GM06990 (cell line): ENCODE results near the gene SMIM30.

Experiments
- DNase-seq: peaks from one replicate; pipeline ENCODE4 v3.0.0-alpha.2; 2011; ENCODE audit not compliant: insufficient read length; ENCODE audit errors: extremely low read depth
- H3K27me3 ChIP-seq: replicated peaks from 2 replicates; pipeline ENCODE4 v1.6.0; 2011; ENCODE audit warnings: low read length; ENCODE audit not compliant: control insufficient read depth, insufficient read depth
- H3K36me3 ChIP-seq: 2 replicates; pipeline ENCODE4 v1.5.1; 2011; ENCODE audit warnings: low read length; ENCODE audit not compliant: control insufficient read depth, insufficient read depth
- H3K4me3 ChIP-seq: replicated peaks from 2 replicates; pipeline ENCODE4 v1.5.1; 2011; ENCODE audit warnings: low read depth, mild to moderate bottlenecking, control low read depth, low read length
- TF ChIP-seq, protein P1 (sequence below): IDR thresholded peaks from 2 replicates; pipeline ENCODE4 v1.5.1; 2011; ENCODE audit warnings: low read length, control low read depth, mild to moderate bottlenecking, inconsistent platforms; ENCODE audit not compliant: insufficient read depth, poor library complexity, severe bottlenecking

SMIM30 gene

DNA sequence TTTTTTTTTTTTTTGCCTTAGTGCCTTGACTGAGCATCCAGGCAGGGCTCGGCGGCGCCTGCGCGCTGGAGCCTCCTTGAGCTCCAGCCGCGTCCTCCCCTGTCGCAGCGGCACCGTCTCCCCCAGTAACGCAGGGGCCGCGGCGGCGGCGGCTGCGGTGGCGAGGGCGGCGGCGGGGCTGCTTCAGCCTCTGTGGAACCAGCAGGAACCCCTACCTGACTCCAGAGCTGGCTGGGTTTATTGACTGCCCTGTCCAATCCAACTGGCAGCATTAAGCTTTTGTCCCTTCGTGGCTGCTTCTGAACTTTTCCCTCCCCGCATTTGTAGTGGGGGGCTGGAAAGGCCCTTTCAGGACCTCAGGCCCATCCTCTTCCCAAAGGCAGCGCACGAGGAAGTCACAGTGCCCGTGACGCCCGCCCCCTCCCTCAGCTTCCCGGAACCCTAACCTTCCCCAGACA lies 31.9 kb downstream of the SMIM30 start, which contains the start of gene GPR85:
TSS of gene GPR85 (minus strand) at position 397 of the 458 bp plus-strand sequence. CDS start 2,106 bp downstream, outside the sequence.
- DNase-seq: peak; percentile 68
- no peaks in the 10 kb centered on the region for H3K36me3 ChIP-seq
- peak within 1 kb of the TSS; percentile 5; the same call in 1 of the 2 replicates for H3K4me3 ChIP-seq
- H3K27me3 ChIP-seq: peaks cover 3% of the 10 kb centered on the region
- TF ChIP-seq, protein P1, sequence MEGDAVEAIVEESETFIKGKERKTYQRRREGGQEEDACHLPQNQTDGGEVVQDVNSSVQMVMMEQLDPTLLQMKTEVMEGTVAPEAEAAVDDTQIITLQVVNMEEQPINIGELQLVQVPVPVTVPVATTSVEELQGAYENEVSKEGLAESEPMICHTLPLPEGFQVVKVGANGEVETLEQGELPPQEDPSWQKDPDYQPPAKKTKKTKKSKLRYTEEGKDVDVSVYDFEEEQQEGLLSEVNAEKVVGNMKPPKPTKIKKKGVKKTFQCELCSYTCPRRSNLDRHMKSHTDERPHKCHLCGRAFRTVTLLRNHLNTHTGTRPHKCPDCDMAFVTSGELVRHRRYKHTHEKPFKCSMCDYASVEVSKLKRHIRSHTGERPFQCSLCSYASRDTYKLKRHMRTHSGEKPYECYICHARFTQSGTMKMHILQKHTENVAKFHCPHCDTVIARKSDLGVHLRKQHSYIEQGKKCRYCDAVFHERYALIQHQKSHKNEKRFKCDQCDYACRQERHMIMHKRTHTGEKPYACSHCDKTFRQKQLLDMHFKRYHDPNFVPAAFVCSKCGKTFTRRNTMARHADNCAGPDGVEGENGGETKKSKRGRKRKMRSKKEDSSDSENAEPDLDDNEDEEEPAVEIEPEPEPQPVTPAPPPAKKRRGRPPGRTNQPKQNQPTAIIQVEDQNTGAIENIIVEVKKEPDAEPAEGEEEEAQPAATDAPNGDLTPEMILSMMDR: no peak

DNA sequence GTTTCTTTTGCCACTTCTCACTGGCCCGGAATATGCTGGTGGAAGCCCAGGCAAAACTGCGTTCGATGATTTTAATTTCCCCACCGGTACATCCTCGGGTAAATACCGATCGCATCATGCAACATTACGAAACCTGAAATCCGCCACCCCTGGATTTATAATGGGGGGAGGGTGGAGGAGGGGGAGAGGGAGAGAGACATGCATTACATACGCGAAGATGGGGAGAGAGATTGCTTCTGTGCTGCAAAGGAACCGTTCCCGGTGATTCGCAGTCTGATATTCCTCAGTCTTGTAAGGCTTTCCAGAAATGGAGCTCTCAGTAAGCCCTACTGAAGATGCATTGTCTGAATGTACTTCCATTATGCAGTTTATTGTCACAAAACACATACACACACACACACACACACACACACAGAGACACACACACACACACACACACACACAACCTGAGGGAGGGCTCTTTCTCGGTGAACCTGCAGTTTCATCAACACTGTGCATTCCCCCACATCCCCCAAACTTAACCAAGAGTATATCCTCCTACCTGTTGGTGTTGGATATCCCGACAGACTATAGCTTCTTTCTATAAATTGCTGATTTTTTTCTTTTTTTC lies 32.5 kb downstream of the SMIM30 start:
- TF ChIP-seq, protein P1: no peak
- no peak for DNase-seq
- Histone ChIP-seq H3K36me3 (no peaks in the 10 kb centered on the region), H3K4me3 (no peak overlapping the region), H3K27me3 (peaks cover 3% of the 10 kb centered on the region)

DNA sequence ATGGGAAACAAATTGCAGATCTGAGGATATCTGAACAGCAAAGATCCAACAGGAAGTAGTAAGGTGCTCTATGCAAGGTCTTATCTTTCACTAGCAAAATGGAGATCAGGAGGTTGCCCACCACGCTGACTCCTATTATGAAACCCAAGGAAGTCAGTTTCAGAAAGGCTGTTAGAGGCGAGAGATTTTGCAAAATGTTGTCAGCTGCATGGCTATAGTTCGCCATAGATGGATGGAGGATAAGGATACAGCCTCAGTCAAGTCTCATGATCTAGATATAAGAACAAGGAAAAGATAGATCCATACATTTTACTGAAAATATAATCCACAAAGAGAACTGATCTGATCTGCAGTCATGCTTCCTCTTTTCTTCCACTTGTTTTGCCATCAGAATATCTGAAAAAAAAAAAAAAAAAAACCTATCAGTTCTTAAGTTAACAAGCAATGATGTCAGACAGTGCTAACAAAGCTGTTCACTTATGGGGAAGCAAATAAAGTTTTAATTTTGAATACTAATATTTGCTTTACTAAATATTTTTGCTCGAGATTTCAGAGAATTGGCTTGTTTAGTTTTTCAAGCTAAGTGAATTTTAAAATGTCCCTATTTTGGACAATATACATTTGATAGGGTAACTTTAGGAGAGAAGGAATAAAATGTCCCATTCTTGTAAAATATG lies 33.7 kb downstream of the SMIM30 start:
- DNase-seq: no peak

DNA sequence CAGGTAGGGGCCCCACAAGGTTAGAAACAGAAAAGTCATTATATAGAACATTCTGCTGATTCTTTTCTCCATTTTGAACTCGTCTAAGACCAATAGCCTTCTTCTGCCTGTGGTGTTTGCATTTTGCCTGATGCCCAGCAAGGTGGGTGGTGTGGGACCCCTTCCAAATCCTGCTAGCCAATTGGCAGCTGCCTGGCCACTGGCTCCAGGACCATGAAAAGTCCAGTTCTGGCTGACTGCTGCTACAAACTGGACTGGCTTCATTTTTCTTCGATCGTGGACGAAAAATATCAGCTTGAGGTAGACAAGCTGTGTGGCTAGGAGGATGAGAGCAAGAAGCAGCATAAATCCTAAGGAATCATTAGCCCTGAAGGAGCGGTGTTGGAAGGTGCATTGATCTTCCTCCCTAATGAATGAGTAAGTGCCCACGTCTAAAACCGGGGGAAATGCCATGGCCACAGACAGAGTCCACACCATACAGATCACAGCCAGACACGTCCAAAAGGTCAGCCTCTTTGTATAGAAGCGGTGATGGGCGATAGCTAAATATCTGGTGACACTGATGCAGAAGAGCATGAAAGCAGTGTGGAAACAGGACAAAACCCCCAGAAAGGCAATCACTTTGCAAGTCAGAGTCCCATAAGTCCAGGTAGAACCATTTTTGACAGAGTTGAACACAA lies 34.4 kb downstream of the SMIM30 start:
- no peak for DNase-seq
- Histone ChIP-seq H3K4me3 (no peak overlapping the region), H3K36me3 (no peaks in the 10 kb centered on the region), H3K27me3 (peaks cover 3% of the 10 kb centered on the region)
- TF ChIP-seq, protein P1: no peak

More for the DNA sequence above, 33.7 kb downstream of the SMIM30 start:
- no peak overlapping the region for H3K4me3 ChIP-seq
- H3K36me3 ChIP-seq: no peaks in the 10 kb centered on the region
- TF ChIP-seq, protein P1: no peak
- peaks cover 3% of the 10 kb centered on the region for H3K27me3 ChIP-seq

DNA sequence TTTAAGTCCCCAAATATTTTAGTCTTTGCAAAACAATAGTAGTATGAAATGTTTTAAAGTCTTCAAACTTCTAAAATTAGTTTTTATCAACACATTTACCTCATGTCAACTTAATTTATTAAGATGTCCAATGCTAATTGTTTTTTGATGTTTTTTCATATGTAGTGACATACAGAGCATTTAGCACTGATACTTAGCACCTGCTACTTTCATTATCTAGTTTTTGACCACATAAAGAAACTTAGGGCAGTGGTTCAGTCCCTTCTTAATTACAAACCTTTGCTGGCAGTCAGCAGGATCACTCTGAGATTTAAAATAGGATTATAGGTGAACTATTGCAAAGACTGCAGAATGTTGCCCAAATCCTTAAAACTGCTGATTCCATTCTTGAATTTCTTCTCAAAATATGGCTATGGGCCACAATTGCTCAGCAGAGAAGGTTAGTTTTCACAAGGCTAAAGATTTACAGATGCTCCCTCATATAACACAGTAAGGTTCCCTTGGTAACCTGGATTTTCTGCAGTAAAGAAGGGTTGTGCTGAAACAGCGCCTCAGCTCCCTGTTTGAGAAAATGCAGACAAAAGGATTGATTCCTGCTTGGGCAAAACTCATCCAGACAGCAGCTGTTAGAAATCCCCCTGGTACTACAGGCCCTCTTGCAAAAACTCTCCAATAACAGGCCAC lies 35.1 kb downstream of the SMIM30 start:
- DNase-seq: no peak
- Histone ChIP-seq H3K4me3 (no peak overlapping the region), H3K27me3 (peaks cover 3% of the 10 kb centered on the region), H3K36me3 (no peaks in the 10 kb centered on the region)
- TF ChIP-seq, protein P1: no peak
